HepG2 (cell line): ENCODE measurements around the gene DNASE1. TPM values are rescaled to one million over a fixed set of nuclear protein-coding genes. Genes with fewer than 3 reads are reported as not detected.

Experiments
- ATAC-seq: fragments of 200-7000 bp; cut with Tn5 transposase; 3 replicates; pipeline ENCODE4 v1.9.1; 2020; ENCODE audit warnings: mild to moderate bottlenecking, moderate library complexity
- BruUV-seq: library from RNA; stranded (reverse); fragments of 400-500 nt; replicated peaks from 2 replicates; lab custom pipeline; 2021; lab: Mats Ljungman, UMichigan
- CTCF ChIA-PET: fragments of 300-600 bp; formaldehyde crosslinking; extraction: SDS; loops from one replicate; lab custom pipeline; 2021; ENCODE audit warnings: low total read pairs, inconsistent platforms, low intra/inter-chr PET ratio; lab: Yijun Ruan, JAX
- POLR2A ChIA-PET: fragments of 350-600 bp; sonication (Branson Sonifier 250); formaldehyde crosslinking; loops from one replicate; lab custom pipeline; 2020; ENCODE audit warnings: antibody characterized with exemption, inconsistent platforms; lab: Yijun Ruan, JAX
- DNase-seq: peaks from one replicate; pipeline ENCODE4 v3.0.0-alpha.2; 2015; ENCODE audit warnings: low spot score
- FAIRE-seq: peaks from 3 replicates; lab custom pipeline; 2011; peaks lifted over from hg19 to GRCh38; lab: Jason Lieb, UNC
- H2AFZ ChIP-seq: one replicate; pipeline ENCODE4 v1.6.1; 2011; ENCODE audit warnings: low read length, inconsistent platforms
- H3K27ac ChIP-seq: fragments of 300-600 bp; 3 replicates; pipeline ENCODE4 v1.8.0; 2011; ENCODE audit warnings: mixed run types, mild to moderate bottlenecking, mixed read lengths, low read length, inconsistent platforms; ENCODE audit not compliant: insufficient read depth; ENCODE audit errors: extremely low read length
- H3K27me3 ChIP-seq, 2 experiments: fragments of 200-600 bp in 1 of 2; 2 replicates in 1 of 2; 3 replicates in 1 of 2; pipeline versions ENCODE4 v1.6.0 to v1.8.0; 2011; ENCODE audit warnings: low read length in 2 of 2, mild to moderate bottlenecking in 2 of 2, moderate library complexity in 2 of 2, inconsistent platforms in 1 of 2; ENCODE audit not compliant: insufficient read depth in 2 of 2, control insufficient read depth in 1 of 2
- H3K36me3 ChIP-seq, 2 experiments: fragments of 200-600 bp in 1 of 2; replicated peaks in 1 of 2; 2 replicates in 1 of 2; 3 replicates in 1 of 2; pipeline versions ENCODE4 v1.5.1 to v1.8.0; 2011; ENCODE audit warnings: low read length in 2 of 2, inconsistent platforms in 1 of 2; ENCODE audit not compliant: insufficient read depth in 2 of 2, control insufficient read depth in 1 of 2
- H3K4me1 ChIP-seq: 2 replicates; pipeline ENCODE4 v1.5.1; 2012; ENCODE audit warnings: low read length, inconsistent platforms; ENCODE audit not compliant: insufficient read depth
- H3K4me2 ChIP-seq: 2 replicates; pipeline ENCODE4 v1.6.0; 2011; ENCODE audit warnings: low read depth, low read length, inconsistent platforms
- H3K4me3 ChIP-seq, 3 experiments: fragments of 200-600 bp in 1 of 3; sonication (generic), shearing (Covaris generic) in 1 of 3; replicated peaks in 1 of 3; 2 replicates each; pipeline ENCODE4 v1.5.1; 2011 to 2016; ENCODE audit warnings: low read length in 3 of 3, inconsistent platforms in 2 of 3, low read depth in 2 of 3, mild to moderate bottlenecking in 2 of 3, control low read depth in 1 of 3, mixed read lengths in 1 of 3; ENCODE audit not compliant: insufficient read depth in 1 of 3
- H3K79me2 ChIP-seq: one replicate; pipeline ENCODE4 v1.6.1; 2011; ENCODE audit warnings: low read length, inconsistent platforms; ENCODE audit not compliant: insufficient read depth
- H3K9ac ChIP-seq: 2 replicates; pipeline ENCODE4 v1.6.0; 2011; ENCODE audit warnings: mild to moderate bottlenecking, low read depth, low read length, inconsistent platforms; ENCODE audit not compliant: insufficient read depth
- H3K9me3 ChIP-seq: 2 replicates; pipeline ENCODE4 v1.5.1; 2012; ENCODE audit warnings: mild to moderate bottlenecking, low read length
- H4K20me1 ChIP-seq: 2 replicates; pipeline ENCODE4 v1.6.0; 2011; ENCODE audit warnings: inconsistent platforms, mild to moderate bottlenecking, low read length, moderate library complexity; ENCODE audit not compliant: insufficient read depth
- ATRX ChIP-seq: sonication (generic); formaldehyde crosslinking; IDR thresholded peaks from 2 replicates; pipeline ENCODE4 v1.4.0; 2020; ENCODE audit warnings: missing genetic modification reagents, borderline replicate concordance
- BCL6 ChIP-seq: IDR thresholded peaks from 2 replicates; pipeline ENCODE4 v1.6.1; 2016; ENCODE audit warnings: missing genetic modification reagents, missing compliant biosample characterization
- CREB1 ChIP-seq, 2 experiments: fragments of 450-650 bp in 1 of 2; IDR thresholded peaks; 2 replicates each; pipeline ENCODE4 v1.6.1; 2016 to 2017; ENCODE audit warnings: control low read depth in 1 of 2, mild to moderate bottlenecking in 1 of 2, missing compliant biosample characterization in 1 of 2, missing genetic modification characterization in 1 of 2
- HMGA1 ChIP-seq: sonication (generic); formaldehyde crosslinking; conservative IDR thresholded peaks from 2 replicates; pipeline ENCODE4 v1.4.0; 2020; ENCODE audit warnings: missing genetic modification reagents
- IKZF1 ChIP-seq: fragments of 450-650 bp; IDR thresholded peaks from 2 replicates; pipeline ENCODE4 v1.7.1; 2016
- MAFG ChIP-seq: sonication (generic); formaldehyde crosslinking; IDR thresholded peaks from 2 replicates; pipeline ENCODE4 v1.5.1; 2020; ENCODE audit warnings: mild to moderate bottlenecking, missing genetic modification reagents
- RBM22 ChIP-seq: fragments of 200-400 bp; formaldehyde crosslinking; optimal IDR thresholded peaks from 2 replicates; pipeline ENCODE3; 2017; ENCODE audit warnings: mild to moderate bottlenecking, low read length, moderate library complexity
- SMC3 ChIP-seq: IDR thresholded peaks from 2 replicates; pipeline ENCODE4 v1.6.1; 2011; ENCODE audit warnings: low read length, improper control_type of control experiment
- ZBTB8A ChIP-seq: sonication (generic); formaldehyde crosslinking; IDR thresholded peaks from 2 replicates; pipeline ENCODE4 v1.4.0; 2020; ENCODE audit warnings: mild to moderate bottlenecking, low read depth, missing genetic modification reagents, borderline replicate concordance
- ZNF232 ChIP-seq: sonication (generic); formaldehyde crosslinking; IDR thresholded peaks from 2 replicates; pipeline ENCODE4 v1.4.0; 2020; ENCODE audit warnings: missing genetic modification reagents, borderline replicate concordance
- ZNF317 ChIP-seq: sonication (generic); formaldehyde crosslinking; IDR thresholded peaks from 2 replicates; pipeline ENCODE4 v1.5.0; 2020; ENCODE audit warnings: mild to moderate bottlenecking, missing genetic modification reagents
- ZNF329 ChIP-seq: sonication (generic); formaldehyde crosslinking; IDR thresholded peaks from 2 replicates; pipeline ENCODE4 v1.9.0; 2021; ENCODE audit warnings: low read depth, mild to moderate bottlenecking, missing genetic modification reagents
- ZNF652 ChIP-seq: IDR thresholded peaks from 2 replicates; pipeline ENCODE4 v1.6.1; 2016; ENCODE audit warnings: low read depth, borderline replicate concordance
- ZNF737 ChIP-seq: sonication (generic); formaldehyde crosslinking; IDR thresholded peaks from 2 replicates; pipeline ENCODE4 v1.5.0; 2020; ENCODE audit warnings: missing genetic modification reagents, mild to moderate bottlenecking, borderline replicate concordance
- ZNF761 ChIP-seq: sonication (generic); formaldehyde crosslinking; conservative IDR thresholded peaks from 2 replicates; pipeline ENCODE4 v1.4.0; 2020; ENCODE audit warnings: mild to moderate bottlenecking, missing genetic modification reagents
- ZNF766 ChIP-seq: sonication (generic); formaldehyde crosslinking; IDR thresholded peaks from 2 replicates; pipeline ENCODE4 v1.5.0; 2020; ENCODE audit warnings: missing genetic modification reagents, borderline replicate concordance
- ZNF777 ChIP-seq: sonication (generic); formaldehyde crosslinking; IDR thresholded peaks from 2 replicates; pipeline ENCODE4 v1.4.0; 2020; ENCODE audit warnings: missing genetic modification reagents
- ZSCAN29 ChIP-seq: sonication (generic); formaldehyde crosslinking; conservative IDR thresholded peaks from 2 replicates; pipeline ENCODE4 v1.4.0; 2020; ENCODE audit warnings: mild to moderate bottlenecking, missing genetic modification reagents
- WGBS: methylation state at CpG from one replicate; pipeline ENCODE4 v1.1.6; 2017; ENCODE audit warnings: low lambda C conversion rate; 5-methylcytosine and 5-hydroxymethylcytosine counted together
- in situ Hi-C: cut with HindIII; loops from 2 replicates; pipeline ENCODE4 v1.10.0; 2017; ENCODE audit warnings: low pct_unique_long_range_greater_than_20kb; ENCODE audit not compliant: extremely low pct_ligation_motif_present
- intact Hi-C: fragments of 100-400 bp; cut with micrococcal nuclease; formaldehyde crosslinking; loops from one replicate; pipeline ENCODE4 v1.10.0; 2022; ENCODE audit not compliant: unreplicated experiment
- polyA plus RNA-seq, 8 experiments: library from polyadenylated mRNA; depleted of rRNA in 3 of 8; stranded (reverse) in 7 of 8; unstranded in 1 of 8; fragments of >200 nt; fragmentation: Illumina TruSeq in 4 of 8; extraction: Trizol in 4 of 8; gene quantifications; 2 replicates each; pipeline versions ENCODE4 v1.2.1 to v1.2.3, GENCODE V29; 2011 to 2016; ENCODE audit warnings: low read depth in 4 of 8, missing spikeins in 1 of 8, mixed read lengths in 1 of 8; ENCODE audit not compliant: insufficient read depth in 1 of 8
- total RNA-seq, 5 experiments: library from RNA; depleted of rRNA; stranded (reverse); fragments of >200 nt; fragmentation: Illumina TruSeq; extraction: Trizol; gene quantifications; 2 replicates each; pipeline ENCODE4 v1.2.3, GENCODE V29; 2016; ENCODE audit warnings: low read depth in 1 of 5
- TF ChIP-seq, protein P1 (sequence below): sonication (generic); formaldehyde crosslinking; IDR thresholded peaks from 2 replicates; pipeline ENCODE4 v1.8.1; 2023; ENCODE audit warnings: mild to moderate bottlenecking, missing genetic modification reagents, borderline replicate concordance
- TF ChIP-seq, protein P2 (sequence below): sonication (generic); formaldehyde crosslinking; IDR thresholded peaks from 2 replicates; pipeline ENCODE4 v1.4.0; 2020; ENCODE audit warnings: mild to moderate bottlenecking, low read depth, missing genetic modification reagents

Gene DNASE1
- total and polyA plus RNA-seq, 2 of the 13 experiments (the other 11 are each of a cell fraction or from before 2014, with no cell fraction given): 7.1 to 11.1 TPM

DNA sequence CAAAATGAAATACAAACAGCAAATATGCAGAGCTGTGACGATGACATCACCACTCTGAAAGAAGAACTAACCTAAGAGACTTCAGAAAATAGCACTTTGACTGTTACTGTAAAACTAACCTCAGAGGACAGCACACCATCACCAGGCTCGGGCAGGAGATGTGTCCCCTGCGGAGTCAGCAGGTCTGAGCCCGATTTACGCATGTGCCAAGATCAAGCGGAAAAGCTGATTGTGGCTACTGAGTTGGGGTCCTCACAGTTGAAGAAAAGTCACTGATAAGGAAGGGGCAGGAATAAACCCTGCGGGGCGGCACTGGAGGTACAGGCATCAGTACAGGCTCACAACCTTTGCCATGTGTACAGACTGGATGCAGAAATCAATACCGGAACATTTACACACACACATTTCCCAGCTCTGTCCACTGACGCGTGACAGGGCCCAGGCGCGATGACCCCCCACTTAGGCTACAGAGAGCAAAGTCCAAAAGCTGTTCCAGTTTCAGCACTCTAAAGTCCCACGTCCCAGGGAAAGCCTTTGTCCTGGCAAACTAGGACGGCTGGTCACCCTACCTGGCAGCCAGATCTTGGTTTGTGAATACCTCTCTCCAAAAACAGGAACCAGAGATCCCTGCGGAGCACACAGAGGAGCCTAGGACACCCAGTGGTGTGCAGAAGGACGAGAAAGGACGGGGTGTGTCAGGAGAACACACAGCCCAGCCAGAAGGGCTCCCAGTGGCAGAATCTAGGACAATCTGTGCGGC lies 41.3 kb downstream of the DNASE1 start (continued):
- no peak for TF ChIP-seq ZNF232 (CRISPR knock-in tag)

DNA sequence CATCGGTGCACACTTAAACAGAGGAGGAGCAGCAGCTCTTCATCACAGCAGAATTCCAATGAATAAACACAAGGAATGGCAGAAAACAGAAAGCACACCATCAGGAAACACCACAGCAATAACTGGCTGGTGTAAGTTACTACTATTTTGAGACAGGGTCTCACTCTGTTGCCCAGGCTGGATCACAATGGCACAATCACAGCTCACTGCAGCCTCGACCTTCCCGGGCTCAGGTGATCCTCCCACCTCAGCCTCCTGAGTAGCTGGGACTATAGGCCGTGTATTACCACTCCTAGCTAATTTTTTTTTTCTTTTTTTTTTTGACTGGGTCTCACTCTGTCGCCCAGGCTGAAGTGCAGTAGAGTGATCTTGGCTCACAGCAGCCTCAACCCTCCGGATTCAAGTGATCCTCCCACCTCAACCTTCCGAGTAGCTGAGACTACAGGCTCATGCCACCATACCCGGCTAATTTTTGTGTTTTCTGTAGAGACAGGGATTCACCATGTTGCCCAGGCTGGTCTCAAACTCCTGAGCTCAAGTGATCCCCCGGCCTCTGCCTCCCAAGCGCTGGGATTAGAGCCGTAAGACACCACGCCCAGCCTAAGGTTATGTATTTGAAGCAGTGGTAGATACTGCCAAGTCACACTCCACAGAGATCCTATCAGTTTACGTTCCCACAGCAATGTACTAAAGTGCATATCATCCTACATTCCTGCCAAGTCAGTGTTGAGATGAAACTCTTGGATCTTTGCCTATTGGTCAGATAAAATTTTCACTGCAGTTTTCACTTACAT lies 42.1 kb downstream of the DNASE1 start:
- no peaks in the 10 kb centered on the region; a peak in 1 of 5 replicates for H3K27me3 ChIP-seq
- peak overlapping the region; percentile 82 for H3K4me2 ChIP-seq
- WGBS: 2% methylated on average over 13 of the region's 13 CpGs
- H3K79me2 ChIP-seq: peaks cover 58% of the 10 kb centered on the region
- TSS peak; percentile 95 for BruUV-seq
- no peak overlapping the region for H2AFZ ChIP-seq
- peak overlapping the region; percentile 98 for H3K27ac ChIP-seq
- H3K4me1 ChIP-seq: peaks cover 50% of the 10 kb centered on the region
- peak; percentile 18 for FAIRE-seq
- H3K9ac ChIP-seq: peak overlapping the region; percentile 92
- peak overlapping the region; percentile 67 to 76 (median 74) for H3K4me3 ChIP-seq
- ChIA-PET CTCF (no interaction called here), POLR2A (interaction anchor here (1.2 to 5.0 kb wide), 5 partner anchors 10 to 184 kb away, joined by 3 to 144 read pairs (median 6); partner anchors contain the start of genes CREBBP and TRAP1)
- intact Hi-C loops: loop anchor here (10.0 kb wide), 1 partner anchor 418 kb away; the partner anchor contains the start of gene ADCY9
- peak; percentile 68 for DNase-seq
- H3K9me3 ChIP-seq: no peaks in the 10 kb centered on the region
- ATAC-seq: peak; percentile 34
- no peaks in the 10 kb centered on the region for H4K20me1 ChIP-seq
- in situ Hi-C loops: no loop called here
- H3K36me3 ChIP-seq: peaks cover 0 to 3% of the 10 kb centered on the region in 2 experiments; a peak in 4 of 5 replicates
- TF ChIP-seq BCL6 (0 out of 2 replicates have a peak, but pooled peaks have one; percentile 7), SMC3 (no peak), ZNF317 (peak; percentile 39; the same call in 1 of the 2 replicates), MAFG (CRISPR knock-in tag) (no peak), ZNF329 (CRISPR knock-in tag) (no peak), ZSCAN29 (0 out of 2 replicates have a peak, but pooled peaks have one; percentile 1), ZBTB8A (CRISPR knock-in tag) (no peak), ZNF777 (CRISPR knock-in tag) (no peak), RBM22 (no peak), CREB1 (IDR thresholded peaks at IDR 0.05) (no peak), CREB1 (CRISPR knock-in tag; IDR thresholded peaks at IDR 0.05) (no peak), ZNF761 (CRISPR knock-in tag) (0 out of 2 replicates have a peak, but pooled peaks have one; percentile 10), ZNF652 (CRISPR knock-in tag) (no peak), ZNF737 (CRISPR knock-in tag) (no peak), IKZF1 (no peak), ZNF766 (no peak), ATRX (CRISPR knock-in tag) (no peak), HMGA1 (no peak)
- TF ChIP-seq, protein P1, sequence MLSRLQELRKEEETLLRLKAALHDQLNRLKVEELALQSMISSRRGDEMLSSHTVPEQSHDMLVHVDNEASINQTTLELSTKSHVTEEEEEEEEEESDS (CRISPR knock-in tag): no peak
- TF ChIP-seq, protein P2, sequence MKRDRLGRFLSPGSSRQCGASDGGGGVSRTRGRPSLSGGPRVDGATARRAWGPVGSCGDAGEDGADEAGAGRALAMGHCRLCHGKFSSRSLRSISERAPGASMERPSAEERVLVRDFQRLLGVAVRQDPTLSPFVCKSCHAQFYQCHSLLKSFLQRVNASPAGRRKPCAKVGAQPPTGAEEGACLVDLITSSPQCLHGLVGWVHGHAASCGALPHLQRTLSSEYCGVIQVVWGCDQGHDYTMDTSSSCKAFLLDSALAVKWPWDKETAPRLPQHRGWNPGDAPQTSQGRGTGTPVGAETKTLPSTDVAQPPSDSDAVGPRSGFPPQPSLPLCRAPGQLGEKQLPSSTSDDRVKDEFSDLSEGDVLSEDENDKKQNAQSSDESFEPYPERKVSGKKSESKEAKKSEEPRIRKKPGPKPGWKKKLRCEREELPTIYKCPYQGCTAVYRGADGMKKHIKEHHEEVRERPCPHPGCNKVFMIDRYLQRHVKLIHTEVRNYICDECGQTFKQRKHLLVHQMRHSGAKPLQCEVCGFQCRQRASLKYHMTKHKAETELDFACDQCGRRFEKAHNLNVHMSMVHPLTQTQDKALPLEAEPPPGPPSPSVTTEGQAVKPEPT (CRISPR knock-in tag): 0 out of 2 replicates have a peak, but pooled peaks have one; percentile 60
